Lower leg skin (tissue), 4 donors: ENCODE data around the gene RASA3. TPM values are rescaled to one million over a fixed set of nuclear protein-coding genes. Genes with fewer than 3 reads are reported as not detected.

Experiments used
- DNase-seq, 2 donors: peaks; one replicate each; pipeline ENCODE4 v3.0.0-alpha.2; 2019; ENCODE audit warnings: low spot score in 2 of 2
- H3K4me3 ChIP-seq: fragments of 200-600 bp; sonication (generic); 2 replicates; pipeline ENCODE4 v1.5.1; 2017; ENCODE audit warnings: mild to moderate bottlenecking, low read depth; ENCODE audit not compliant: poor library complexity, severe bottlenecking
- POLR2A ChIP-seq, 2 donors: fragments of 450-650 bp; IDR thresholded peaks; one replicate each; pipeline ENCODE4 v1.6.1; 2016 to 2017; ENCODE audit warnings: antibody characterized with exemption in 2 of 2, mild to moderate bottlenecking in 1 of 2, moderate library complexity in 1 of 2
- WGBS, 2 donors: methylation state at CpG; one replicate each; pipeline ENCODE4 v1.1.5; 2018; 5-methylcytosine and 5-hydroxymethylcytosine counted together
- intact Hi-C: fragments of 100-400 bp; cut with DNase I; formaldehyde crosslinking; loops from one replicate; pipeline ENCODE4 v1.15.0; 2023; ENCODE audit warnings: low total_unique reads
- total RNA-seq, 4 donors: library from RNA; depleted of rRNA; stranded (reverse); fragments of >200 nt; gene quantifications; one replicate each; pipeline ENCODE4 v1.1.0, GENCODE V29; 2016
- TF ChIP-seq, protein P1 (sequence below), 3 donors: fragments of 450-650 bp; IDR thresholded peaks; one replicate each; pipeline ENCODE4 v1.5.1; 2016; ENCODE audit warnings: antibody characterized with exemption in 3 of 3, mild to moderate bottlenecking in 3 of 3, moderate library complexity in 2 of 3

Gene RASA3
- total RNA-seq, 4 donors from 2014 or later, result 12.9 to 30.5 (median 24.2) TPM

DNA sequence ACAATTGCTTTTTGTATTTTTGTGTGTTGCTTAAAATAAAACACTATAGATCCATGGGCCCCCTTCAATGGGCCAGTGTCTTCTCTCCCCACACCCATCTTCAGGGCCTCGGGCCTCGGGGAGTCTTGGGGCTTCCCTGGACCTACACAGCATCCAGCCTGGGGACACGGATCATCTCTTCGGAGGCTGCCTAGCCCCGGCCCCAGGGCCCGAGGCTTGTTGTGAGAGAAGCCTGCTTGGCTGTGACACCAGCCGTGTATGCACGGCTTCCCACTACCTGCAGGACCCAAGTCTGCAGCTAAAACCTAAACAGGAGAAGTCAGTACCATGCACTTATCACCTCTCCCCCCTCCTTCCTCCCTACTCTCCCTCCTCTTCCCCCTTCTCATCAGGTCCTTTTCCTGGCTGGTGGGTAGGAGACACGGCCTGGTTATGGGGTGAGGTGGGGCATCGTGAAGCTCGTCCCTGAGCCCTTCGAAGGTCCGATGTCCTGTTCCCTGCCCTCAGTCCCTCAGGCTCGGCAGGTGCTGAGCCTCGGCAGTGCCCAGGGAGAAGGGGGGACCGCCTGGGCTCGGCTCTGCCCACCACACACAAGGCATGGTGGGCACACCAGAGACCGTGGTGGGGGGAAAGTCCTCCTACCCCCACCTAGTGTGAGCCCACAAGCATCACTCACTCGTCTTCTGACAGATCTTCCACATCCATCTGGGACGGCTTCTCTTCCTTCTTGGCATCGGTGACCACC, 168.0 kb downstream of the RASA3 start:
- TF ChIP-seq POLR2A (IDR thresholded peaks at IDR 0.05), result no peak
- TF ChIP-seq, protein P1, sequence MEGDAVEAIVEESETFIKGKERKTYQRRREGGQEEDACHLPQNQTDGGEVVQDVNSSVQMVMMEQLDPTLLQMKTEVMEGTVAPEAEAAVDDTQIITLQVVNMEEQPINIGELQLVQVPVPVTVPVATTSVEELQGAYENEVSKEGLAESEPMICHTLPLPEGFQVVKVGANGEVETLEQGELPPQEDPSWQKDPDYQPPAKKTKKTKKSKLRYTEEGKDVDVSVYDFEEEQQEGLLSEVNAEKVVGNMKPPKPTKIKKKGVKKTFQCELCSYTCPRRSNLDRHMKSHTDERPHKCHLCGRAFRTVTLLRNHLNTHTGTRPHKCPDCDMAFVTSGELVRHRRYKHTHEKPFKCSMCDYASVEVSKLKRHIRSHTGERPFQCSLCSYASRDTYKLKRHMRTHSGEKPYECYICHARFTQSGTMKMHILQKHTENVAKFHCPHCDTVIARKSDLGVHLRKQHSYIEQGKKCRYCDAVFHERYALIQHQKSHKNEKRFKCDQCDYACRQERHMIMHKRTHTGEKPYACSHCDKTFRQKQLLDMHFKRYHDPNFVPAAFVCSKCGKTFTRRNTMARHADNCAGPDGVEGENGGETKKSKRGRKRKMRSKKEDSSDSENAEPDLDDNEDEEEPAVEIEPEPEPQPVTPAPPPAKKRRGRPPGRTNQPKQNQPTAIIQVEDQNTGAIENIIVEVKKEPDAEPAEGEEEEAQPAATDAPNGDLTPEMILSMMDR (IDR thresholded peaks at IDR 0.05), result no peak
- intact Hi-C loops, result no loop called here
- 86 to 92% methylated on average over 20 to 21 of the region's 21 CpGs for WGBS, 2 donors
- DNase-seq, result no peak
- no peak overlapping the region for H3K4me3 ChIP-seq

DNA sequence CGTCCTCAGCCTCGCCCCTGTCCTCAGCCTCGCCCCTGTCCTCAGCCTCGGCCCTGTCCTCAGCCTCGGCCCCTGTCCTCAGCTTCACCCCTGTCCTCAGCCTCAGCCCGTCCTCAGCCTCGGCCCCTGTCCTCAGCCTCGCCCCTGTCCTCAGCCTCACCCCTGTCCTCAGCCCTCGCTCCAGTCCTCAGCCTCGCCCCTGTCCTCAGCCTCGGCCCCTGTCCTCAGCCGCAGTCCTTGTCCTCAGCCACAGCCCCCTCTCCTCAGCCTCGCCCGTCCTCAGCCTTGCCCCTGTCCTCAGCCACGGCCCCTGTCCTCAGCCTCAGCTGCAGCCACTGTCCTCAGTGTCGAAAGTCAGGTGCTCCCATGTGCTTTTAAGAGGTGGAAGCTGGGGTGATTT, 169.0 kb downstream of the RASA3 start:
- DNase-seq, result no peak

DNA sequence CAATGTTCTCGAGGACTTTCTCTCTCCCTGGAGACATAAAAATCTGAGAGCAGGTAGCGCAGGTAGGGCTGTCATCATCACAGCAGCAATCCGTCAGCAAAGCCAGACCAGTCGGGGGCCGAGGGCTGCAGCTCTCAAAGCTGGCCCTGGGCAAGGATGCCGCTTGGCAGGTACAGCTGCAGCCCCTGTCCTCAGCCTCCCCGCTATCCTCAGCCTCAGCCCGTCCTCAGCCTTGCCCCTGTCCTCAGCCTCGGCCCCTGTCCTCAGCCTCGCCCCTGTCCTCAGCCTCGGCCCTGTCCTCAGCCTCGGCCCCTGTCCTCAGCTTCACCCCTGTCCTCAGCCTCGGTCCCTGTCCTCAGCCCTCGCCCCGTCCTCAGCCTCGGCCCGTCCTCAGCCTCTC, 169.4 kb downstream of the RASA3 start:
- WGBS, 2 donors, result 87% methylated on average over 11 to 16 of the region's 17 CpGs

More for the DNA sequence above, 169.0 kb downstream of the RASA3 start:
- no peak overlapping the region for H3K4me3 ChIP-seq
- TF ChIP-seq POLR2A (IDR thresholded peaks at IDR 0.05), result no peak
- TF ChIP-seq, protein P1 (IDR thresholded peaks at IDR 0.05), result no peak
- intact Hi-C loops, result no loop called here
- 83 to 96% methylated on average over 16 of the region's 16 CpGs for WGBS, 2 donors

DNA sequence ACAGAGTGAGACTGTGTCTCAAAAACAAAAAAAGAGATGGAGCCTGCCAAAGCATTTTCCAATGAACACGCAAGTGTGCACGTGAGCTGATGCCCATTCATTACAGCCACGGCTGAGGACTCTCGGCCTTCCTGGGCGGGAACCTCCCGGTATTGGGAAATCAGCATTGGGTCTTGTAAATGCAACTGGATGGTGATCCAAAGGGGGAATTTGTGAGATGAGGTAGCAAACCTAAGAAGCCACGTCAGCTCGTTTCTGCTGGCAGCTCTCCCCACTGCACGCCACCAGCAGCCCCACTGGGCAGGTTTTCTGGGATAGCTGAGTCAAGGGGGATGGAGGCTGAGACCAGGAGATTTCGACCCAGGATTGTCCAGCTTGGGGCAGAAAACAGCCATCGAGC, 170.0 kb downstream of the RASA3 start:
- no peak for DNase-seq
- no peak overlapping the region for H3K4me3 ChIP-seq
- TF ChIP-seq POLR2A (IDR thresholded peaks at IDR 0.05), result no peak
- TF ChIP-seq, protein P1 (IDR thresholded peaks at IDR 0.05), result no peak
- WGBS, 2 donors, result 77 to 78% methylated on average over 11 of the region's 11 CpGs
- intact Hi-C loops, result no loop called here

More for the DNA sequence above, 169.4 kb downstream of the RASA3 start:
- no peak for DNase-seq
- no peak overlapping the region for H3K4me3 ChIP-seq
- TF ChIP-seq, protein P1 (IDR thresholded peaks at IDR 0.05), result no peak
- TF ChIP-seq POLR2A (IDR thresholded peaks at IDR 0.05), result no peak
- intact Hi-C loops, result no loop called here

DNA sequence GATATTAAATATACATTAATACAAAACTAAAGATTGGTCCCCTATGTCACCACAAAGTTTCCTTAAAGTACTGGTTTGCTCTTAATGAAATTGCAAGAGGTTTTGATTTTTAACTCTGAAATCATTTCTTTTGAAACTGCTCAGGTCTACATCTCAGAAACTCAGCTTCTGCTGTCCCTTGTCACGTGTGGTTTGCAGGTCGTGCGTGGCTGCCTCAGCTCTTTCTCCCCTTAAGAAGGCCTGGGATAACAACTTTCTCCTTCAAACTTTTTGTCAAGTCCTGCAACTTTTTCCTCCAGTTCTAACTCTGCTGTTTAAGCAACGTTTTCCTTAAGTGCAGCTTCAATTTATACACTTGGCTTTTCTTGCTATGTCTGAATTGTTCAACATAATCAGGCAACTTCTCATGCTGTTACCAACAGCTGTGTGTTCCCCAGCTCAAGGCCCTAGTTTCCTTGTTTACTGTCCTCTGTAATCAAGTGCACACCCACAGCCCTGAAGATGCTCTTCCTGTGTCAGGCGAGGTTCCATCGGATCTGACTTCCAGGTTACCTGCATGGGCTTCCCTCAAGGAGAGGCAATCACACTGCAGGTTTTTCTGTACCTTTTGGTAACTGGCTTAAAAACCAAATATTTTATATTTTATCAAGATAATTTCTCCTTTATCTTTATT, 172.0 kb downstream of the RASA3 start:
- intact Hi-C loops, result no loop called here
- no peak overlapping the region for H3K4me3 ChIP-seq
- TF ChIP-seq, protein P1 (IDR thresholded peaks at IDR 0.05), result no peak
- no peak for TF ChIP-seq POLR2A (IDR thresholded peaks at IDR 0.05)
- no peak for DNase-seq
- 84 to 86% methylated on average over 6 of the region's 6 CpGs for WGBS, 2 donors
